K562 (cell line): ENCODE measurements around the gene RNF187. TPM values are rescaled to one million over a fixed set of nuclear protein-coding genes. Genes with fewer than 3 reads are reported as not detected.

Experiments
- ESRRA ChIP-seq: fragments of 450-650 bp; IDR thresholded peaks from 2 replicates; pipeline ENCODE4 v1.6.1; 2014; ENCODE audit warnings: low read depth, mild to moderate bottlenecking, moderate library complexity, borderline replicate concordance
- NFIX ChIP-seq: fragments of 250-450 bp; sonication (Bioruptor Pico); IDR thresholded peaks from 2 replicates; pipeline ENCODE4 v1.4.0; 2020; ENCODE audit warnings: low read depth, mild to moderate bottlenecking, moderate library complexity
- PHB2 ChIP-seq: fragments of 450-650 bp; IDR thresholded peaks from 2 replicates; pipeline ENCODE4 v1.6.1; 2017; ENCODE audit warnings: low read depth
- POU5F1 ChIP-seq: fragments of 150-350 bp; IDR thresholded peaks from 2 replicates; pipeline ENCODE4 v1.6.1; 2014; ENCODE audit warnings: borderline replicate concordance, low read length, low read depth, mild to moderate bottlenecking; ENCODE audit not compliant: partially characterized antibody
- PYGO2 ChIP-seq: fragments of 450-650 bp; IDR thresholded peaks from 2 replicates; pipeline ENCODE4 v1.6.1; 2016; ENCODE audit warnings: mild to moderate bottlenecking, missing genetic modification characterization, moderate library complexity, missing compliant biosample characterization
- ZNF316 ChIP-seq: fragments of 450-650 bp; IDR thresholded peaks from 2 replicates; pipeline ENCODE4 v1.6.1; 2016
- ZNF395 ChIP-seq: fragments of 200-800 bp; sonication (Bioruptor generic); IDR thresholded peaks from 2 replicates; pipeline ENCODE4 v1.6.1; 2017; ENCODE audit warnings: missing genetic modification characterization, missing compliant biosample characterization
- ZNF79 ChIP-seq: fragments of 250-450 bp; sonication (Bioruptor Pico); IDR thresholded peaks from 2 replicates; pipeline ENCODE4 v1.4.0; 2020; ENCODE audit warnings: low read depth, mild to moderate bottlenecking, moderate library complexity
- polyA plus RNA-seq, 8 experiments: library from polyadenylated mRNA; depleted of rRNA in 4 of 8; stranded (reverse) in 5 of 8; unstranded in 3 of 8; fragments of >200 nt; fragmentation: Nextera tagmentation in 2 of 8; fragmentation: Illumina TruSeq in 1 of 8; extraction: Ambion mirVana in 2 of 8; extraction: Trizol in 1 of 8; gene quantifications; 2 replicates each; pipeline versions ENCODE4 v1.2.1 to v1.2.3, GENCODE V29; 2011 to 2014; ENCODE audit warnings: inconsistent platforms in 1 of 8, missing spikeins in 1 of 8
- total RNA-seq, 7 experiments: library from RNA; depleted of rRNA in 6 of 7; stranded (reverse); fragments of >200 nt in 6 of 7; fragmentation: Illumina TruSeq in 2 of 7; extraction: Trizol in 2 of 7; gene quantifications; 2 replicates each; pipeline versions ENCODE4 v1.2.1 to v1.2.3, GENCODE V29; 2011 to 2021; ENCODE audit warnings: low replicate concordance in 1 of 7
- TF ChIP-seq, protein P1 (sequence below), 2 experiments: fragments of 250-450 bp in 1 of 2; fragments of 450-650 bp in 1 of 2; sonication (Bioruptor Pico) in 1 of 2; IDR thresholded peaks; 2 replicates each; pipeline versions ENCODE4 v1.6.1 to v1.8.0; 2016 to 2021; ENCODE audit warnings: mild to moderate bottlenecking in 2 of 2, moderate library complexity in 2 of 2, missing compliant biosample characterization in 1 of 2, missing genetic modification characterization in 1 of 2
- TF ChIP-seq, protein P2 (sequence below): fragments of 250-450 bp; sonication (Bioruptor Pico); IDR thresholded peaks from 2 replicates; pipeline ENCODE4 v1.4.0; 2020; ENCODE audit warnings: borderline replicate concordance
- TF ChIP-seq, protein P3 (sequence below): sonication (generic); formaldehyde crosslinking; IDR thresholded peaks from 2 replicates; pipeline ENCODE4 v1.9.0; 2022; ENCODE audit warnings: mild to moderate bottlenecking, missing genetic modification reagents
- TF ChIP-seq, protein P4 (sequence below), 2 experiments: fragments of 450-650 bp in 1 of 2; sonication (generic) in 1 of 2; formaldehyde crosslinking in 1 of 2; IDR thresholded peaks in 1 of 2; conservative IDR thresholded peaks in 1 of 2; 2 replicates each; pipeline versions ENCODE4 v1.6.1 to v1.8.1; 2016 to 2023; ENCODE audit warnings: mild to moderate bottlenecking in 2 of 2, moderate library complexity in 2 of 2, inconsistent platforms in 1 of 2, missing genetic modification reagents in 1 of 2
- TF ChIP-seq, protein P5 (sequence below): fragments of 250-450 bp; sonication (Bioruptor Pico); IDR thresholded peaks from 2 replicates; pipeline ENCODE4 v1.4.0; 2020

RNF187 gene
- total and polyA plus RNA-seq, 9 of the 15 experiments (the other 6 are each of a cell fraction or from before 2014, with no cell fraction given) = 2.3 to 119 (median 41.9) TPM

DNA sequence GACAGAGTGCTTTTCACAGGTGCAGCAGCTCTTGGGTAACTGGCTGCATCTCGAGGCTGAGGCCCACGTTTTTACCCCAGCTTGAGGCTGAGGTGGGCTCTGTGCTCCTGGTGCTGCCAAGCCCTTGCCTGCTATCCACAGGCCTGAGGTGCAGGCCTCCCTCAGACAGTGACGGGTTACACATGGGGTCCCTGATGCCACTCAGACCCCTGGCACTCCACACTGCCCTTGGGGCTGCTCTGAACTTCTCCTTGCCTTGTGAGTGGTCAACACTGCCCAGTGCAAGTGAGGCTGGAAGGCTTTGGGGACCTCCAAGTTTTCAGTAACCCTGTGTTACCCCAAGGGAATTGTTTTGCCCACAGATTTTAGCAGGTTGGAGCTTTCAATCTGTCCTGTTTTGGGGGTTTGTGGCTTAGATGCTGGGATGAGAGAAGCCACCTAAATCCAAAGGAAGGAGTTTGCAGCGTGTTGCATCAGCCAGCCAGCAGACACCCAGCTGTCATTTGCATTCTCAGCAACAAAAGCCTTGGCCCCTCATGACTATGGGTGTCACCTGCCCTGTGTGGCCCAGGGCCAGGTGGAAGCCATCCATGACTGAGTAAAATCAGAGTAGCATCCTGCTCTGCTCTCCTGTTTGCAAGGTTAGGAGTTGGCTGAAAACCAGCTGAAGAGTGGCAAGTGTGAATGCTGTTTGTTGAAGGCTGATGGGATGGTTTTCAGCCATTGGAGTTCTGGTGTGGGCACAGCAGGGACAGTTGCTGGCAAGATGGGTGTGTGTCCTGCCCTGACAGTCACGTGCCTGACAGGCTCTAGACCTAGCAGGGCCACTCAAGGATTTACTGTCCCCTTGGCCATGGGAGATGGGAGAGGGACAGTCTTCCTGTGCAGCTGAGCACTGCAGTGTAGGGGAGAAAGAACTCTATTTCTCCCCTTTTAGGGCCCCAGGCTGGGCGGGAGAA lies 3.2 kb downstream of the RNF187 start (continued):
- TF ChIP-seq ZNF79 (CRISPR knock-in tag) = peak; percentile 52
- TF ChIP-seq, protein P1, sequence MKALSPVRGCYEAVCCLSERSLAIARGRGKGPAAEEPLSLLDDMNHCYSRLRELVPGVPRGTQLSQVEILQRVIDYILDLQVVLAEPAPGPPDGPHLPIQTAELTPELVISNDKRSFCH (CRISPR knock-in tag; IDR thresholded peaks at IDR 0.05) = no peak
- TF ChIP-seq, protein P1 (tag; IDR thresholded peaks at IDR 0.05) = peak; percentile 93
- TF ChIP-seq, protein P2, sequence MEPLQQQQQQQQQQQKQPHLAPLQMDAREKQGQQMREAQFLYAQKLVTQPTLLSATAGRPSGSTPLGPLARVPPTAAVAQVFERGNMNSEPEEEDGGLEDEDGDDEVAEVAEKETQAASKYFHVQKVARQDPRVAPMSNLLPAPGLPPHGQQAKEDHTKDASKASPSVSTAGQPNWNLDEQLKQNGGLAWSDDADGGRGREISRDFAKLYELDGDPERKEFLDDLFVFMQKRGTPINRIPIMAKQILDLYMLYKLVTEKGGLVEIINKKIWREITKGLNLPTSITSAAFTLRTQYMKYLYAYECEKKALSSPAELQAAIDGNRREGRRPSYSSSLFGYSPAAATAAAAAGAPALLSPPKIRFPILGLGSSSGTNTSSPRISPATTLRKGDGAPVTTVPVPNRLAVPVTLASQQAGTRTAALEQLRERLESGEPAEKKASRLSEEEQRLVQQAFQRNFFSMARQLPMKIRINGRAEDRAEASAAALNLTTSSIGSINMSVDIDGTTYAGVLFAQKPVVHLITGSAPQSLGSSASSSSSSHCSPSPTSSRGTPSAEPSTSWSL = peak; percentile 23; the same call in 1 of the 2 replicates
- TF ChIP-seq, protein P3, sequence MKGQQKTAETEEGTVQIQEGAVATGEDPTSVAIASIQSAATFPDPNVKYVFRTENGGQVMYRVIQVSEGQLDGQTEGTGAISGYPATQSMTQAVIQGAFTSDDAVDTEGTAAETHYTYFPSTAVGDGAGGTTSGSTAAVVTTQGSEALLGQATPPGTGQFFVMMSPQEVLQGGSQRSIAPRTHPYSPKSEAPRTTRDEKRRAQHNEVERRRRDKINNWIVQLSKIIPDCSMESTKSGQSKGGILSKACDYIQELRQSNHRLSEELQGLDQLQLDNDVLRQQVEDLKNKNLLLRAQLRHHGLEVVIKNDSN (CRISPR knock-in tag) = peak; percentile 88
- TF ChIP-seq PHB2 = no peak
- peak; percentile 19; the same call in 1 of the 2 replicates for TF ChIP-seq NFIX
- peak; percentile 87 for TF ChIP-seq ZNF395 (CRISPR knock-in tag)
- peak; percentile 63; the same call in 1 of the 2 replicates for TF ChIP-seq ESRRA
- TF ChIP-seq POU5F1 = no peak
- TF ChIP-seq, protein P4, sequence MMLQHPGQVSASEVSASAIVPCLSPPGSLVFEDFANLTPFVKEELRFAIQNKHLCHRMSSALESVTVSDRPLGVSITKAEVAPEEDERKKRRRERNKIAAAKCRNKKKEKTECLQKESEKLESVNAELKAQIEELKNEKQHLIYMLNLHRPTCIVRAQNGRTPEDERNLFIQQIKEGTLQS (IDR thresholded peaks at IDR 0.05) = peak; percentile 97
- TF ChIP-seq, protein P4 (CRISPR knock-in tag; conservative IDR thresholded peaks at IDR 0.05) = 0 out of 2 replicates have a peak, but pooled peaks have one; percentile 14
- peak; percentile 53; the same call in 1 of the 2 replicates for TF ChIP-seq PYGO2 (tag)
- TF ChIP-seq ZNF316 = peak; percentile 72; the same call in 1 of the 2 replicates
- TF ChIP-seq, protein P5, sequence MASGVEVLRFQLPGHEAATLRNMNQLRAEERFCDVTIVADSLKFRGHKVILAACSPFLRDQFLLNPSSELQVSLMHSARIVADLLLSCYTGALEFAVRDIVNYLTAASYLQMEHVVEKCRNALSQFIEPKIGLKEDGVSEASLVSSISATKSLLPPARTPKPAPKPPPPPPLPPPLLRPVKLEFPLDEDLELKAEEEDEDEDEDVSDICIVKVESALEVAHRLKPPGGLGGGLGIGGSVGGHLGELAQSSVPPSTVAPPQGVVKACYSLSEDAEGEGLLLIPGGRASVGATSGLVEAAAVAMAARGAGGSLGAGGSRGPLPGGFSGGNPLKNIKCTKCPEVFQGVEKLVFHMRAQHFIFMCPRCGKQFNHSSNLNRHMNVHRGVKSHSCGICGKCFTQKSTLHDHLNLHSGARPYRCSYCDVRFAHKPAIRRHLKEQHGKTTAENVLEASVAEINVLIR (CRISPR knock-in tag) = 0 out of 2 replicates have a peak, but pooled peaks have one; percentile 50
